Activated naive CD8-positive, alpha-beta T cell (primary cell): ENCODE measurements around the gene DDHD1.

Source experiments
- H3K27ac Mint-ChIP-seq: one replicate; pipeline ENCODE4 v1.8.0; 2021; ENCODE audit warnings: mixed read lengths
- H3K27me3 Mint-ChIP-seq: one replicate; pipeline ENCODE4 v1.8.0; 2021; ENCODE audit warnings: mixed read lengths
- H3K36me3 Mint-ChIP-seq: one replicate; pipeline ENCODE4 v1.8.0; 2021; ENCODE audit warnings: mixed read lengths
- H3K4me1 Mint-ChIP-seq: one replicate; pipeline ENCODE4 v1.8.0; 2021; ENCODE audit warnings: low read depth, mixed read lengths
- H3K4me3 Mint-ChIP-seq: one replicate; pipeline ENCODE4 v1.8.0; 2021; ENCODE audit warnings: mild to moderate bottlenecking, mixed read lengths
- H3K9me3 Mint-ChIP-seq: one replicate; pipeline ENCODE4 v1.8.0; 2021; ENCODE audit warnings: low read depth, mixed read lengths

The DDHD1 gene

GRCh38 chr14:52987042-52987441 lies 166.1 kb downstream of the DDHD1 start:
- Mint-ChIP-seq H3K27ac (no peak overlapping the region), H3K4me3 (no peak overlapping the region), H3K9me3 (no peaks in the 10 kb centered on the region), H3K4me1 (no peaks in the 10 kb centered on the region), H3K36me3 (peaks cover 2% of the 10 kb centered on the region), H3K27me3 (no peaks in the 10 kb centered on the region)
